ENCODE measurements around the gene MACROH2A2. TPM values are rescaled to one million over a fixed set of nuclear protein-coding genes. Genes with fewer than 3 reads are reported as not detected.
"Not testable (repeated sequence)": the region's sequence is repeated elsewhere in the genome, so short reads cannot be mapped to it uniquely, and the experiment has no call there.

MACROH2A2 gene
- total RNA-seq = 29.0 TPM

DNA sequence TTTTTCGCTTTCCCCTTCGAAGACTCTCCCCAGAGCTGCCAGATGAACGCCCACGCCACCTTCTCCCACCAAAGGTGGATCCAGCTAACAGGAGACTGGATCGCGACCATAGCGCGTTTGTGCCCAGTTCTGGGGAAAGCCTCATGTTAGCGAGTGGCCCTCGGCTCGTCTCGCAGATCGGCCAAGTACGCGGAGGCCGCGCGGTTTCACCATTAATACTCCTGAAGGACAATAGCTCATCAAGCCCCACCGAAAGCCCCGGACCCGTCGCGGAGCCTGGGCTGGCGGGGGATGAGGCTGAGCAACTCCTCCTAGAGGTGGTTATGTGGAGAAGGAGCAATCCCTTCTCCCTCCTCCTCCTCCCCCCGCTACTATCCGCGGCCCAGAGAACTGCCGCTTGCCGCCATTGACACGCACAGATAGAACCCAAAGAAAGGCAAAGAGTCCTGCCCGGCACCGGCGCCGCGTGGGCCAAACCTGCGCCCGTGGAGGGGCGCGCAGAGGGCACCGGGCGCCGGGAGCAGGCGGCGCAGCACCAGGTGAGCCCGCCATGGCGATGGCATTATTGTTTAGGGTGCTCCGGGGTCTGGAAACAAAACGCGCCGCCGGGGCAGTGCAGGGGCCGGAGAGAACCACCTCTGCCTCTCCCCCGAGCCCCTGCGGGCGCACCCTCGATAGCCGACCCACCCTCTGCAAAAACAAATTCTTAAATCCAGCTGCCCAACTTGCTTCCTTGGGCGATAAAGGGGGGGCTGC is at the start of gene MACROH2A2:
TSS of gene MACROH2A2 (plus strand) at position 385 of the 756 bp plus-strand sequence. CDS start 22,813 bp downstream, outside the sequence.
- peak; percentile 75 for DNase-seq (ENCODE audit: low spot score)

GRCh38 chr10:70007116-70007820 is 45.4 kb upstream of the MACROH2A2 start:
- DNase-seq (ENCODE audit: low spot score) = no peak

DNA sequence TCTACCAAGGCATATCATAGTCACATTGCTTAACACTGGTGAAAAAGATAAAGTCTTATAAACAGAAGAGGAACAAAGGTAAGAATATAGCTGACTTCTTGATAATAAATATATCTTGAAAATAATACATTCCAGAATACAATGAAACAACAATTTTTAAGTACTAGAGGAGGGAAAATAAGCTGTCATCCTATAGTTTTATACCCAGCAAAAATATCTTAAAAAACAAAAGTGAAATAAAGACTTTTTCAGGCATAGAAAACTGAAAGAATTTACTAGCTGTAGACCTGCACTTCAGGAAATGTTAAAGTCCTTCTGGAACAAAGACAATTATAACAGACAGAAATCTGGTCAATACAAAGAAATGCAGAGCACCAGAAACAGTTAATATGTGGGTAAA is 21.4 kb upstream of the MACROH2A2 start:
- DNase-seq (ENCODE audit: low spot score) = no peak

DNA sequence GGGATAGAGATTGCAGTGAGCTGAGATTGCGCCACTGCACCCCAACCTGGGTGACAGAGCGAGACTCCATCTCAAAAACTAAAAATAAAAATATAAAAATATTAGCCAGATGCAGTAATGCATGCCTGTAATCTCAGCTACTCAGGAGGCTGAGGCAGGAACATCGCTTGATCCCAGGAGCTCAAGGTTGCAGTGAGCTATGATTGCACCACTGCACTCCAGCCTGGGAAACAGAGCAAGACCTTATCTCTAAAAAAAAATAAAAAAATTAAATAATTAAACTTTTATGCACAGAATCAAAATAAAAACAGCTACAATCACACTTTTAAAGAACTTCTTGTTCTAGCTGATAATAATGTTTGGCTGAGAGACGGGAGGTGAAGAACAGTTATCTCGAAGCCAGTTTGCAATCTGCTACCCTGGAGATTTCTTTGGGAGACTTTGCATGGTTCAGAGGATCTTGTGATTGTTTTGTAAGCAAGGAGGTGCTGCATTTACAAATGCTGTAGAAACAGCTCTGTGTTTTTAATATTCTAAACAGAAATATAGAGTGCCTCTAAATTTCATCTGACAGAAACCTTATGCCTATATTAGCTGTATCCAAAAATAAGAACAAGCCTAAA is 19.9 kb upstream of the MACROH2A2 start:
- DNase-seq (ENCODE audit: low spot score) = no peak

DNA sequence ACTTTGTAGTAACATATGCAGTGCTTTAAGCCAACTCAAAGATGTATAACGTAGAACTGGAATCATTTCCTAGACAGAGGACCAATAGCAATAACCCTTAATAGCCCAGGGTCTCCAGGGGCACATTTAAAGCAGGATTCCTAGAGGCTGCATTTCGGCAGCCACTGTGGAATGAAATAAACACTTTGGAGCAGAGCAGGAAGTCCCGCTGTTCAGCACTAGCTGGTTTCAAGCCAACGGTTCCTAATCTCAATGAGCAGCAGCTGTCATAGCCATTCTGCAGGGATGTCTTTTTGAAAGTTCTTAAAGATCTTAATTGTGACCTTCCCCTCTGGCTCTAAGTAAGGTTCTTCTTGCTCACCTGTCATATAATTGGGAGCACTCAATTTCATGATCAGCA is 18.4 kb upstream of the MACROH2A2 start:
- no peak for DNase-seq (ENCODE audit: low spot score)

DNA sequence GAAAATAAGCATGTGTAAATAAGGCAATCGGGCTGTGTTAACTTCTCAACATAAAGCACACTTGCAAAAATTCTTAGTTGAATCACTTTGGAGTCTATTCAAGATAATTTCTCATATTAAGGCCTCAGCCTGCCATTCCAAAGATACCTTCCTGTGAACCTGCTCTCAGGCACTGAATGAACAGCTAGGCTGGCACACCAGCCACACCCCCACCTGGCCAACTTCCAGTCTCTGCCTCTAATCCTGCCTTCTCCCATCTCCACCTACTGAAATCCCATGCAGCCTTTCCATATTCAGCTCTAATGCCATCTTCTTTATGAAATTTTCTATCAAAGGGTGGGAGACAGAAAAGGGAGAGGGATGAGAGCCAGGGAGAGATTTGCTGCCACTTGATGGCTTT is 17.1 kb upstream of the MACROH2A2 start:
- DNase-seq (ENCODE audit: low spot score) = no peak

- no peak for DNase-seq (ENCODE audit: low spot score)
Measured at GRCh38 chr10:70038923-70039322, 13.7 kb upstream of the MACROH2A2 start.

- no peak for DNase-seq (ENCODE audit: low spot score)
Measured at GRCh38 chr10:70041016-70041415, 11.6 kb upstream of the MACROH2A2 start.

DNA sequence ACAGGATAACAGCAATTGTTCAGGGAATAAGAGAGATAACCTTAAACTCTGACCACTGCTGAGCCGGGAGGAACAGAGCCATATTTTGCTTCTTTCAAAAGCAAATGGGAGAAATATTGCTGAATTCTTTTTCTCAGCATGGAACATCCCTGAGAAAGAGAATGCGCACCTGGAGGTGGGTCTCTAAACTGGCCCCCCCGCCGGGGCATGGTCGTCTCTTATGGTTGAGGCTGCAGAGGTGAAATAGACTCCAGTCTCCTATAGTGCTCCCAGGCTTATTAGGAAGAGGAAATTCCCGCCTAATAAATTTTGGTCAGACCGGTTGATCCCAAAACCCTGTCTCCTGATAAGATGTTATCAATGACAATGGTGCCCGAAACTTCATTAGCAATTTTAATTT is 10.9 kb upstream of the MACROH2A2 start:
- DNase-seq (ENCODE audit: low spot score) = not testable (repeated sequence)

DNA sequence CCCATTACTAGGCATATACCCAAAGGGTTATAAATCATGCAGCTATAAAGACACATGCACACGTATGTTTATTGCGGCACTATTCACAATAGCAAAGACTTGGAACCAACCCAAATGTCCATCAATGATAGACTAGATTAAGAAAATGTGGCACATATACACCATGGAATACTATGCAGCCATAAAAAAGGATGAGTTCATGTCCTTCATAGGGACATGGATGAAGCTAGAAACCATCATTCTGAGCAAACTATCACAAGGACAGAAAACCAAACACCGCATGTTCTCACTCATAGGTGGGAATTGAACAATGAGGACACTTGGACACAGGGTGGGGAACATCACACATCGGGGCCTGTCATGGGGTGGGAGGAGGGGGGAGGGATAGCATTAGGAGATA is 5.6 kb upstream of the MACROH2A2 start:
- not testable (repeated sequence) for DNase-seq (ENCODE audit: low spot score)

DNA sequence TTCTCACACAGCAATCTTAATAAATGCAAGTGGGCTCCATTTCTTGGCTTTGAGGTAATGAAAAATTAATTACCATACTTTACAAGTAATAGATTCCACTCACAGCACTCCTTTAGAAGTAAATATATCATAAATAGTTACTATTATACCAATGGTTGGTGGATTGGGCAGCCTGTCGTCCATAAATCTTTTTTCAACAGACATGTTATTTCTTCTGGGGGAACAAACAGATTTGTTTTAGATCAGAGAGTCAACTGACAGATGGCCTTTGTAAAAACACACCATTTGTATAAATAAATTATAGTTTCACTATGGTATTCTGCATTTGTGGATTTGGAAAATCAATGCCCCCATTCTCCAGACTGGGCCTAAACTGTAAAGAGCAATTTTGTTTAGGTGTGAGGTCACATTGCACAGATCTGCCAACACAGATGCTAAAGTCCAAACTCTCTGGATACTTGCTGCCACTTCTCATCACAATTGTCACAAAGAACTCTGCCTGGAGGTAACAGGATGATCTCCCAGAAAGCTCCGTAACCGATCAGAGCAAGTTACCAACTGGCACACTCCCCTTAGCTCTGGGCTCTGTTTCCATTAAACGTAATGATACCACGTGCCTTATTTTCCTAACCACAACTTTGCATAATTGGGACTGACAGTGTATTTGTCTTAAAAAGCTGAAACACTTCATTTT is 4.5 kb upstream of the MACROH2A2 start:
- DNase-seq (ENCODE audit: low spot score) = no peak

DNA sequence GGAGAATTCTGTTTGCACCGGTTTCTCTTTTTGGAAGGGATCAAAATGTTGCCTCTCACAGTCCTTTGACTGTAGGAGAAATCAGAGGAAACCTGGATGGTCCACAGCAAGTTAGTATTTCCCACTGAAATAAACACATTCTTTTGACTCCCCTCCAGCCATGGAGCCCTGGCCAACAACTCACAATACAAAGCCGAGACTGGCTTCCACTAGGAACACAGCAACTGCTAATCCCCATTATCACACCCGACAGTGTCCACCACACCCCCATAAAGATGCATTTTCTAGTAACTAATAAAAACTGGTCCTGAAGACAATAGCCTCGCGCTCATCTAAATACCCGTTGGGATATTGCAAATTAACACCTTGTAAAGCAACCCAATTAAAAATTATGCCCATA is 798 bp upstream of the MACROH2A2 start:
- DNase-seq (ENCODE audit: low spot score) = no peak

DNA sequence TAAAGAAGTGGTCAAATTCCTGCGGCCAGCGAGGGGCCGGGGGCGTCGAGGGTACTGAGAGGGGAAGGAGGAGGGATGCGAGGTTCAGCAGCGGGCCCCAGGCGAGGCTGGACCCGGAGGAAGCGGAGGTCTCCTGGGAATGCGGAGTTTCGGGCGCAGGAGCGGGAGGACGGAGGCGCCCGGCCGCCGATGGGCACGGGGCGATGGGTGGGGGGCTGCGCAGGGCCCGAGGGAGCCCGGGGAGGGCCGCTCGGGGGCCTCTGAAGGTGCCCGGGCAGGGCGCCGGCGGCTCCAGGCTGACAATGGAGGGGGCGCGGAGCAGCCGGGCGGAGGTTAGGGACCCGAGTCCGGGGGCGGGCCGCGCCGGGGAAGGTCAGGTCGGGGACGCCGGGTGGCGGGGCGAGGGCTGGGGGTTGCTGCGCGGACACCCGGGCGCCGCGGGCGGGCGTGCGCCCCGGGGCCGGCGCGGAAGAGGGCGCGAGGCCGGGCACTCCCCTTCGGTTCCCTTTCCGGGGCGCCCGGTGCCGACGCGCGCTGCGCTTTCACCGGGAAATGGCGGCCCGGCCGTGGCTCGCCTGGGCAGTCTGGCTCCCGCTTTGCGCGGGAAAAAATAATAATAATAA is 683 bp downstream of the MACROH2A2 start:
- DNase-seq (ENCODE audit: low spot score) = peak; percentile 48

DNA sequence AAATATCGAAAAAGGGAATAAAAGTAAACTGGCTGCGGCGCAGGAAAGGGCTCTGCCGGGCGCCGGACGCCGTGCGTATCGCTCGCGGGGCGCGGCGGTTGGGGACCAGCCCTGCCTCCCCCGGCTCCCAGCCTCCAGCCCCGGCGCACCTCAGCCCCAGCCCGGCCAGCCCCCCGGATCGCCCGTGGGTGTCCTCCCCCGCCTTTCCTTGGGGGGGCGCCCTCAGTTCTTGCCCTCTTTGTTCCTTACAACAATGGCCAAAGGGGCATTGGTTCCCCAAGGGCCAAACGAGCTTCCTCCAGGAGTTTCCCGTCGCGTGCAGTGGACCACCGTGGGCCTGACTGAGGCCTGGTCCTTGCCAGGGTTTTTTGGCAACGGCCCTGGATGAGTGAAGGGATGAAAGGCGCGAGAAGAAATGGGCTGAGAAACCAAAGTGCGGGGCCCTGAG is 1.2 kb downstream of the MACROH2A2 start:
- DNase-seq (ENCODE audit: low spot score) = no peak

GRCh38 chr10:70054902-70055301 is 2.3 kb downstream of the MACROH2A2 start:
- DNase-seq (ENCODE audit: low spot score) = no peak

- DNase-seq (ENCODE audit: low spot score) = no peak
Measured at GRCh38 chr10:70055550-70055949, 2.9 kb downstream of the MACROH2A2 start.

DNA sequence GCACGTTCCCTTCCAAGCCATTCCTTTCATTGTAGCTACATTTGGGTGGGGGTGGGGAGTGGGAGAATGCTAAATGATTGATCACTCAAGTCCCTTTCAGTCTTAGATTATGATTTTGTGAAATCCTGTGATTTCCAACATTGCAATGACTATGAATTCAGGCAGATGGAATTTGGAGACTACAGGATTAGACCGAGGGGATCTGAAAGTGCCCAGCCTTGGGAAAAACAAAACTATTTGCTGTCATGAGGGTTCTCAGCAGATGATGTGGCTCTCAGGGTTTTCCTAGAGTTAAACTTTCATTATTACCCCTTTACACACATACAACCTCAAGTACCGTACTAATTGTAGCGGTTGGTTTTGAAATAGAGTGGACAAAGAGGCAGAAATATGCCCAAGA is 4.7 kb downstream of the MACROH2A2 start:
- DNase-seq (ENCODE audit: low spot score) = no peak

GRCh38 chr10:70060389-70060788 is 7.7 kb downstream of the MACROH2A2 start:
- no peak for DNase-seq (ENCODE audit: low spot score)

GRCh38 chr10:70063418-70064098 is 10.9 kb downstream of the MACROH2A2 start:
- DNase-seq (ENCODE audit: low spot score) = no peak

- no peak for DNase-seq (ENCODE audit: low spot score)
Measured at GRCh38 chr10:70064486-70064885, 11.8 kb downstream of the MACROH2A2 start.

DNA sequence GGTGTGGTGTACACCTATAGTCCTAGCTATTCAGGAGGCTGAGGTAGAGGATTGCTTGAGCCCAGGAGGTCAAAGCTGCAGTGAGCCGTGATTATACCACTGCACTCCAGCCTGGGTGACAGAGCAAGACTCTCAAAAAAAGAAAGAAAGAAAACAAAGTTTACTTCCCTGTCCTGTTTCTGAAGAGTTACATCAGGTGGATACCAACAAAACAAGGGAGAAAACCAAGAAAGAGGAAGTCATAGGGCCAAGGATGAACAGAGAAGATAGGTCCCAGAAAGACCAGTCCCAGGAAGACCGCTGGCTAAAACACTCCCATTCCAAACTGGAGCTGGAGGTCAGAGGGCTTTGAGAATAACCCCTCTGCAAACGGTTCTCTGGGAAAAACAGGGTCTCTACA is 13.5 kb downstream of the MACROH2A2 start:
- DNase-seq (ENCODE audit: low spot score) = no peak

Data from ureter (tissue), 1 donor.